Erythroblast (primary cell): Measurements from ENCODE around the gene CTXN3.
"Not testable (repeated sequence)": the region's sequence is repeated elsewhere in the genome, so short reads cannot be mapped to it uniquely, and the experiment has no call there.

Experiments
- DNase-seq, 2 experiments: peaks; one replicate each; lab custom pipeline; 2025; lab: John Stamatoyannopoulos, UW
- GATA1 ChIP-seq: IDR thresholded peaks from 2 replicates; pipeline ENCODE4 v1.6.1; 2011; ENCODE audit warnings: low read depth, mild to moderate bottlenecking, control low read depth, low read length, moderate library complexity
- POLR2A ChIP-seq: IDR thresholded peaks from 2 replicates; pipeline ENCODE4 v1.6.1; 2011; ENCODE audit warnings: mild to moderate bottlenecking, low read length

The CTXN3 gene

GRCh38 chr5:127671218-127671617 lies 22.3 kb downstream of the CTXN3 start:
- DNase-seq = no peak
- TF ChIP-seq GATA1 (no peak), POLR2A (no peak)

- DNase-seq = no peak
- TF ChIP-seq POLR2A = no peak
- TF ChIP-seq GATA1 = no peak
These were observed 24.4 kb downstream of the CTXN3 start for GRCh38 chr5:127673117-127673800.

GRCh38 chr5:127676951-127677350 lies 28.1 kb downstream of the CTXN3 start:
- DNase-seq = not testable (repeated sequence)

GRCh38 chr5:127679691-127680330 lies 30.9 kb downstream of the CTXN3 start:
- not testable (repeated sequence) for DNase-seq

- TF ChIP-seq POLR2A (no peak), GATA1 (no peak)
- no peak for DNase-seq
These were observed 31.7 kb downstream of the CTXN3 start for GRCh38 chr5:127680595-127680994.

- TF ChIP-seq POLR2A = no peak
These were observed 34.1 kb downstream of the CTXN3 start for GRCh38 chr5:127683008-127683407.

GRCh38 chr5:127684726-127685467 lies 36.0 kb downstream of the CTXN3 start:
- DNase-seq = no peak
- TF ChIP-seq POLR2A (no peak), GATA1 (no peak)

More at GRCh38 chr5:127683008-127683407, 34.1 kb downstream of the CTXN3 start:
- DNase-seq = no peak

GRCh38 chr5:127685662-127686061 lies 36.8 kb downstream of the CTXN3 start:
- TF ChIP-seq POLR2A = no peak
- DNase-seq = no peak

GRCh38 chr5:127686424-127686823 lies 37.5 kb downstream of the CTXN3 start:
- no peak for DNase-seq
- TF ChIP-seq POLR2A (no peak), GATA1 (no peak)

- TF ChIP-seq GATA1 = no peak
- no peak for TF ChIP-seq POLR2A
- no peak for DNase-seq
These were observed 45.8 kb downstream of the CTXN3 start for GRCh38 chr5:127694518-127695171.

GRCh38 chr5:127695346-127695745 lies 46.5 kb downstream of the CTXN3 start:
- TF ChIP-seq GATA1 = no peak
- TF ChIP-seq POLR2A = no peak
- DNase-seq = no peak

- no peak for TF ChIP-seq GATA1
- no peak for TF ChIP-seq POLR2A
- no peak for DNase-seq
These were observed 47.8 kb downstream of the CTXN3 start for GRCh38 chr5:127696683-127697082.

GRCh38 chr5:127697894-127698600 lies 49.2 kb downstream of the CTXN3 start:
- TF ChIP-seq GATA1 = no peak
- TF ChIP-seq POLR2A = no peak
- no peak for DNase-seq
